Measurements from ENCODE around the gene EXOC2. TPM values are rescaled to one million over a fixed set of nuclear protein-coding genes. Genes with fewer than 3 reads are reported as not detected.

The EXOC2 gene
- total RNA-seq, 4 donors from 2014 or later: 10.3 to 23.9 (median 19.1) TPM

DNA sequence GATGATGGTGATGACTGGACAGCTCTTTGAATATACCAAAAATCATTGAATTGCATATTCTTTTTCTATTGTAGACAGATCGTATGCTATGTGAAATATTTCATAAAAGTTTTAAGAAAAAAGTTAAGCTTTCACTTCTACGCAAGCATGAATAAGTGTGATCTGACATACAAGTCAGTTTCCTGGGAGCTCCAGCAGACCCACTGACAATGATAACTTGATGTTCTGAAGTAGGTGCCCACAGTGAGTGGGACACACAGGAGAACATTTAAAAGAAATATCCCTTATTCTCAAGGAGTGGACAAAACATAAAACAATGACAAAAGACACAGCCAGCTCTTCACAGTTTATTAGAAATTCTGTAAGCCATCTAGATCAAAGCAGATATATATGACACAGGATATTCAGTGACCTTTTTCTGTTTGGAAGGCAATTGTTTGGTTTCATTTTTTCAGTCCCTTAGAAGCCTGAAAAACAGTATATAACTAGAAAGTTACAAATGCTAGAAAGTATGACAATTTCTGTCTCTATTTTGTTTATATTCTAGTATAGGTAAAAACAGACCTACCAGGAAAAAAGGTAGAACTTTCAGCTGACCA, 200.0 kb downstream of the EXOC2 start:
- Histone ChIP-seq H3K9me3 (no peaks in the 10 kb centered on the region), H3K36me3 (peaks cover 0 to 10% (median 0%) of the 10 kb centered on the region in 3 donors), H3K4me3 (no peak overlapping the region), H3K27ac (no peak overlapping the region), H3K27me3 (no peaks in the 10 kb centered on the region), H3K4me1 (peaks cover 0 to 19% (median 0%) of the 10 kb centered on the region in 4 donors)
- TF ChIP-seq POLR2A (IDR thresholded peaks at IDR 0.05): no peak
- TF ChIP-seq CTCF (IDR thresholded peaks at IDR 0.05): no peak
- DNase-seq: no peak

GRCh38 chr6:492178-492577, 200.8 kb downstream of the EXOC2 start:
- no peak overlapping the region for H3K27ac ChIP-seq
- no peak for TF ChIP-seq CTCF (IDR thresholded peaks at IDR 0.05)
- TF ChIP-seq POLR2A (IDR thresholded peaks at IDR 0.05): no peak
- no peak overlapping the region for H3K4me3 ChIP-seq
- H3K4me1 ChIP-seq: peaks cover 0 to 19% (median 0%) of the 10 kb centered on the region in 4 donors
- H3K27me3 ChIP-seq: no peaks in the 10 kb centered on the region
- no peaks in the 10 kb centered on the region for H3K9me3 ChIP-seq
- peaks cover 0 to 11% (median 0%) of the 10 kb centered on the region in 3 donors for H3K36me3 ChIP-seq
- DNase-seq: no peak

DNA sequence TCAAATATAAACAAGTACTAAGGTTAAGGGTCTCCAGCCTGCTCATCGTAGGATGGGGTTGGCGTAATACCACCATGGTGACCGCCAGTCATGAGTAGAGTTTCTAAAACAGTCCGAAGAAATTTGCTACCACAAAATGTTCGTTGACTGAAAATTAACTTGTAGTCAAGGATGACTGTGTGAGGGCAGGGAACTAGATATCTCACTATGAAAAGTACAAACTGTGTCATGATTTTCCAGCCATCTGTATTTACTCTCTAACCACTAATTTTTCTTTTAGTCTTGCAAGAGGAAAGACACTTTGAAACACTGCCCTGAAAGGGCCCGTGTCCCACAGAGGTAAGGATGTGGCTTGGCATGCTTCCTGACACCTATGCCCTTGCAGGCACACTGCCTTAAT, 201.7 kb downstream of the EXOC2 start:
- TF ChIP-seq POLR2A (IDR thresholded peaks at IDR 0.05) (no peak), CTCF (IDR thresholded peaks at IDR 0.05) (no peak)
- Histone ChIP-seq H3K27me3 (no peaks in the 10 kb centered on the region), H3K9me3 (no peaks in the 10 kb centered on the region), H3K4me3 (no peak overlapping the region), H3K36me3 (peaks cover 0 to 21% (median 0%) of the 10 kb centered on the region in 3 donors), H3K27ac (peak overlapping the region in 2 of 4 donors; percentile 45 to 66), H3K4me1 (peaks cover 0 to 19% (median 0%) of the 10 kb centered on the region in 4 donors)
- DNase-seq: peak in 2 of 3 donors; percentile 57 to 70

GRCh38 chr6:490251-491037, 202.5 kb downstream of the EXOC2 start:
- H3K9me3 ChIP-seq: no peaks in the 10 kb centered on the region
- peak overlapping the region in 2 of 4 donors; percentile 45 to 66 for H3K27ac ChIP-seq
- no peaks in the 10 kb centered on the region for H3K27me3 ChIP-seq
- no peak for TF ChIP-seq CTCF (IDR thresholded peaks at IDR 0.05)
- TF ChIP-seq POLR2A (IDR thresholded peaks at IDR 0.05): no peak
- H3K4me3 ChIP-seq: no peak overlapping the region
- peak in 1 of 3 donors; percentile 48 for DNase-seq
- peaks cover 0 to 19% (median 0%) of the 10 kb centered on the region in 4 donors for H3K4me1 ChIP-seq
- peaks cover 0 to 25% (median 0%) of the 10 kb centered on the region in 3 donors for H3K36me3 ChIP-seq

DNA sequence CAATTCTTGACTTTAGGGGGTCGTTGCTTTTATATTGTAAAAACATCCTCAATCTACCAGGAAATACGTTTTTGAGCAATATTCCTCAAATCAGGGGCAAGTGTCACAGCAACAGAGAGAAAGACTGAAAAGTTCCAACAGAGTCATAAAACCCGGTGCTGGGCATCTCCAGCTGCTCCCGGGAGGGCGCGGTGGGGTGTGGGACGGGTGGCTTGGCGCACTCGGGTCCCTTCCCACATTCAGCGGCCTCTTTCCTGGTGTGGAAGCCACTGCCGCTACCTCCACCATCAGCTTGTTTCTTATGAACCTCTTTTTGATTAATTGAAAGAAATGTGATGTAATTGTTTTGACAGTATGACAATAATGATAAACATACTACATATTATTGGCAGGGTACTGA, 203.2 kb downstream of the EXOC2 start:
- no peak for DNase-seq
- H3K36me3 ChIP-seq: peaks cover 0 to 25% (median 0%) of the 10 kb centered on the region in 3 donors
- no peak for TF ChIP-seq CTCF (IDR thresholded peaks at IDR 0.05)
- TF ChIP-seq POLR2A (IDR thresholded peaks at IDR 0.05): no peak
- peaks cover 0 to 19% (median 0%) of the 10 kb centered on the region in 4 donors for H3K4me1 ChIP-seq
- peak overlapping the region in 2 of 4 donors; percentile 45 to 66 for H3K27ac ChIP-seq
- no peaks in the 10 kb centered on the region for H3K27me3 ChIP-seq
- no peak overlapping the region for H3K4me3 ChIP-seq
- no peaks in the 10 kb centered on the region for H3K9me3 ChIP-seq

Measured in Peyer's patch (tissue), 4 donors.